GOT3 (cell line): ENCODE data around the gene TRNT1.

Source experiments
- DNase-seq: peaks from one replicate; lab custom pipeline; 2025; ENCODE audit warnings: mixed read lengths; lab: John Stamatoyannopoulos, UW

TRNT1 gene

GRCh38 chr3:3126477-3127431, at the start of gene TRNT1:
TSS of gene TRNT1 (plus strand) at chr3:3126940. CDS start at chr3:3129041, 2,101 bp downstream.
- DNase-seq: peak; percentile 78

DNA sequence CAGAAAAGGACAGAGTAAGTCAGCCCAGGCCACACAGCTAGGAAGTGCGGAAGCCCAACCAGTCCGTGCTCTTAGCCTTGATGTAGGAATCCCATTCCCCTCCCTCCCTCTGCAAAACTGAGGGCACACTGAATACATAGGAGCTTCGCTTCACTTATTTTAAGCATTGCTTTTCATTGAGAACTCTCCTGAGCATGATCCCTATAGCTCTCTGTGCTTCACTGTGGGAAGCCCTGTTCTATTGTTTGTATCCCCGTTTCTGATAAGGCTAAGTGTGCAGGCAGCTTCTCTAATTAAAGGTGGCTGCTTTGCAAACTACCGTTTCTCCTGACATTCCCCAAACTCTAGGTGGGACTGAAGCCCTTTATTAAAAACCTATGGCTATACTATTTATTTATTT, 46.4 kb upstream of the TRNT1 start:
- DNase-seq: no peak

- no peak for DNase-seq
Measured at GRCh38 chr3:3081381-3082233, 45.1 kb upstream of the TRNT1 start.

GRCh38 chr3:3082234-3082924, 44.4 kb upstream of the TRNT1 start:
- no peak for DNase-seq

DNA sequence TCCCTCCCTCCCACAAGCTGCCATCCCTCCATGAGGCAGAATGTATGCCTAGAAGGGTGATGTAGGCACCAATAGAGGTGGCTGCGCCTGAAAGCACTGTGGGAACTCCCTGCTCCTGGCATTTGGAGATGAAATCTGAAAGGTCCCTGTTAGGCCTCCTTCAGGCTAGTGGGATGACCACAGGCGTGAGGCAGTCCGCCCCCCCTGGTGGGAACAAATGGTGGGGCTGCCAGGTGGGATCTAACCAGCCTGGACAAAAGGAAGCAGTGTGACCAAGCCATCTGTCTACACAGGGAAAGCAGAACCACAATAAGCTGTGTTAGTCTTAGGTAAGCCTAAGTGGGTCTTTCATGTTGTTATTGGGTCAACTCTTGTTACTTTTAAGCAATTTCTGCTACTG, 41.9 kb upstream of the TRNT1 start:
- DNase-seq: no peak

- no peak for DNase-seq
Measured at GRCh38 chr3:3085782-3086181, 41.0 kb upstream of the TRNT1 start.

- DNase-seq: no peak
Measured at GRCh38 chr3:3086239-3086638, 40.5 kb upstream of the TRNT1 start.

DNA sequence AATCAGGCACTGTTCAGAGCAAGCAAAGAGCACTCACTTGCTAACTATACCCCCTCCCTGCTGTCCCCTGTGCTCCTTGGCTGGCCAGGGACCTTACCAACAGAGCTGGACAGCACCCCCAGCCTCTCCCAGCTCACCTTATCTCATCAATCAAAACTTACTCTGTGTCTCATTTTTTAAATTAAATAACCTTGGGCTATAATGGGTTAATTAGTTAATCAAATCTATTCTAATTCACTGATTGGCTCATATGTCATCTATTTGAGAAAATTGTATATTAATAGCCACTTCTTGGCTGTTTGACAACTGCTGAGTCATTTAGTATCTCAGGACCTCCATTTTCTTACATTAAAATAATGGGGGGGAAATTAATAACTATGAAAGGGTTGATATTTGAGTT, 39.5 kb upstream of the TRNT1 start:
- no peak for DNase-seq

- no peak for DNase-seq
Measured at GRCh38 chr3:3087716-3088465, 38.8 kb upstream of the TRNT1 start.

GRCh38 chr3:3089017-3089416, 37.7 kb upstream of the TRNT1 start:
- DNase-seq: no peak

- no peak for DNase-seq
Measured at GRCh38 chr3:3097958-3098357, 28.8 kb upstream of the TRNT1 start.

GRCh38 chr3:3101660-3102458, 24.9 kb upstream of the TRNT1 start:
- DNase-seq: no peak

GRCh38 chr3:3102751-3103150, 24.0 kb upstream of the TRNT1 start:
- DNase-seq: no peak

- no peak for DNase-seq
Measured at GRCh38 chr3:3105246-3105645, 21.5 kb upstream of the TRNT1 start.

GRCh38 chr3:3105815-3106214, 20.9 kb upstream of the TRNT1 start:
- DNase-seq: no peak

DNA sequence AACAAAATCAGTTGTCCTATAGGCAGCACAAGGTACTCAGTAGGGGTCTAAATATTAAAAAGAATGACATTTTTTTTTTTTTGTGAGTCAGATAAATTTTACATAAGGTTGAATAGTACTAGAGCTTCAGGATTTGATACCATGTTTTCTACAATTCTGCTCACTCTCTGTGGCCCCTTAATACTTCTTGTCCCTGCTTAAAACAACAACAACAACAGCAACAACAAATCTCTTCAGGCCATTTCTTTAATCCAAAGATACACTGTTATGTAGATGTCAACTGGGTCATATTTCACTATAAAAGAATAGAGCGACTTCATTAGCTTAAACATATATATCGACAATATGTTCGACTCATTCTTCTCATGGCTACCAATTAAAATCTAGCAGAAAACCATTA, 19.6 kb upstream of the TRNT1 start:
- DNase-seq: no peak

DNA sequence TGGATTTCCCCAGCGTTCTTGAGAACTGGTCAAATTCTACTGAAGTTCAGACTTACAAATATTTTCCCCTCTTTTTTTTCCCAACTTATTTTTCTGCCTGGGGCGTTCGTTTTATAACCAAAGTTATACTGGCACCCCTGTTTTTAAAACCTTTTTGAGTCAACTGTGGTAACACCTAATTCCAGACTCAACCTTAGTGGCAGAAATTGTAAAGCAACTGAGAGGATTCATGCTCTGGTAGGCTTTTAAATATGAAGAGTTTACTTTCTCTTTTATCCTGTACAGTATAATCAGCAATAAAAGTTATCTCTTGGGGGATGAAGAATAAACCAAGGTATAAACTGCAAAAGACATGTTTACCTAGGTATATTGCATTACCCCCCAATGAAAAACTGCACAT, 18.9 kb upstream of the TRNT1 start:
- no peak for DNase-seq

DNA sequence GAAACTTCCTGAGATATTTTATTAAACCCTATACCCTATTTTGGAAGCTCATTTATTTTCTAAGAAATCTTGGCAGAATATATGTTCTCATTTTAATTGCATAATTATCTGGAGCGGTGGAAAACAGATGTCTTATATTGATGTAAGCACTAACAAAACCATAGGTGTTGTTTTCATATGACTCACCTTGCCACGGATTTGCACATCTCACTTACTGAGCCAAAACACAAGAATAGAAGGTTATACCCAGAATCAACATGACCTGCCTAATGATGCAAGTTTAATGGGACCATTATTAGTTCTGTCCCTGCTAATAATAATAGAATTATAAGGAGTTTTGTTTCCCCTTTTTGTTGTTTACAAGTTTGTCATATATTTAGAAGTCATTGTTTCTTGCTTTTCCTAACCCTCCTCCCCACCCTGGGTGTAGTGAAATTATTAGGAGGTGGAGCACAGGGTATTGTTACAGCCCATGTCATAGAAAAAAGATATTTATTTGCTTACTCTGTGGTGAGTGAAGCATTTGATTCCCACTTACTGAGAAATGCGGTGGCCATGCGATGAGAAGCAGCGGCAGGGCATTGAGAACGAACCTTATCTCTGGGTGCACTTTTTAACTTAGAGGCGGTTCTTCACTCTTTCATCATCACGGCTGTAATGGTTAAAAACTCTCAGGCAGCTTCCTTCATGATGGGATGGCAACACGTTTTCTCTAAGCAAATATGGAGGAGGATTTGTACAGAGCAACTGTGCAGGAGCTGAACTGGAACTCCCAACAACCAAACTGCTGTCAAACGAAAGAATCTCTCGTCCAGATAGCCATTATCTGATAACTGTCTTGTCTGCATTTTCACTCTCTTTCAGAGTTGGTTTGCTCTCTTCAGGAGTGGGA, 17.1 kb upstream of the TRNT1 start:
- DNase-seq: no peak

DNA sequence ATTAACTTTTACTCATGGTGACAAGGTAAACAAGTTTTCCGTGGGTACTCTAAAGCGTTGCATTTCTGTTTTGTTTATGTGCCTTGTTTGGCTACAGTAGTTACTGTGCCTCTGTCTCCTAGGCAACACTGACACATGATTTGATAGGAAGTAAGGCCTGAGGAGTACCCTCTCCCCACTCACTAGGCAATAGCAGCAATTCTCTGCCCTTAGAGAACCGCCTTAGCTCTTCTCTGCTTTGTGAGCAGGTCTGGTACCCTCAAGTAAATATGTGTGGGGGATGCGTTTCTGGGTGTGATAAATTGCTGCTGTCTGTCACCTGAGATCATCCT, 16.5 kb upstream of the TRNT1 start, which contains the start of gene IL5RA:
Gene IL5RA (minus strand): TSS at position 76 of the 332 bp plus-strand sequence. CDS start 5,390 bp downstream, outside the sequence.
- no peak for DNase-seq
